RPMI8226 (cell line): Measurements from ENCODE around the gene RND3.

Source experiments
- DNase-seq: peaks from one replicate; pipeline ENCODE4 v3.0.0-alpha.2; 2015

RND3 gene

DNA sequence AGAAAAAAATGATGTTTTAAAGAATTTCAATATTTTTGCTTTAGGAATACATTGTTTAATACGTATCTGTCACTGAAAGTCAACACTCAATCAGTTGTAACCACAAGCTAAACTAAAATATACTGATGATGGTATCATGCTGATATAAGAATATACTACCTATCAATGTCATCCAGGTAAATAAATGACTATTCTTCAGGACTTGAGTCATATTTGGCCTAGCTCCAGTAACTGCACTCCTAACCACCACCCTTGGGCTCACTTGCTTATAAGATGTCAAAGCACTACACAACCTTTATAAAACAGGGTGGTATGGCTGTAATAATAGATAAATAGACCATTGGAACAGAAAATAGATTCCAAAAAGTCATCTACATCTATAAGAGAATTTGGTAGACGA lies 48.8 kb downstream of the RND3 start:
- DNase-seq = no peak

- DNase-seq = no peak
Measured at GRCh38 chr2:150438041-150438440, 49.4 kb downstream of the RND3 start.

DNA sequence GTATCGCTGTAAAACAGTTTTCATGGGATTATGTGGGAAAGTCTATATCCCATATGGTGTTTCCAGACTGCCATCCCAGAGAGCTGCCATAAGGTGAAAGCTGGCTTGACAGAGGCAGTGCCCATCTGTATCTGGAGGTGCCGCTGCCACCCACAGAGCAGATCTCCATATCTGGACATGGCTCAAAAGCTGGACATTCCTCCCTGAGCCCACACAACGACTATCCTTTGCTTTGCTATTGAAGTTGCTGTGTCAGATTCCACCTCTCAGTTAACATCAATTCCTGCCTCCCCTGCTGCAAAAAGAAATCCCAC lies 55.2 kb downstream of the RND3 start:
- no peak for DNase-seq

DNA sequence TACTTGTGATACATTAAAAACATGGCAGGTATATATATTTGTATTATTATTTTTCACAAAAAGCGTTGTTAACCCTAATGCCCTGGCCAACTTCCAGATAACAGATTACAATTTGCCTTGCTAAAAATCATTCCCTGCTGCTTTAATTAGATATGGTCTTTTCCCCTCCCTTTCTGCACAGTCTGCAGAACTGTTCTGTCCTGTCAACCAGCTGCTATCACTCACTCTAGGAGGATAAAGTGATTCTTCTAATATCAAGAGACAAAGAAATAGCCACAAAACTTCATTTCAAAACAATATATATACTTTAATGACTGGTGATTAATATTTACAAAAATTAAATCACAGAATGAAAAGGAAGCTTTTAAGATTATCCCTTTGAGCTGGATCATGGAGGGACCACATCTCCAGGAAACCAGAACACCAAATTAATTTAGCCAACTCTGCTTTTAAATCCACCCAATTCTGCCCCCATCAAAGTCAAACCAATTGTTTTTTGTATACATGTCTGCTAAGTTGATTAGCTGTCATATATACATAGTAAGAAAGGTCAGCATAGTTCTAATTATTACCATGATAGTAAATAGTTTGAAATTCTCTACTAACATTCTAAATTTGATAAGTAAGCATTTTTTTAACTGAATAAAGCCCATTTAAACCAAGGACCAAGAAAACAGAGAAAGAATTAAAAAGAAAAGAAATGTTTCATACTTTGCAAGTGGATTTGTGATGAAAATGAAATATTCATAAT lies 55.7 kb downstream of the RND3 start:
- DNase-seq = no peak

DNA sequence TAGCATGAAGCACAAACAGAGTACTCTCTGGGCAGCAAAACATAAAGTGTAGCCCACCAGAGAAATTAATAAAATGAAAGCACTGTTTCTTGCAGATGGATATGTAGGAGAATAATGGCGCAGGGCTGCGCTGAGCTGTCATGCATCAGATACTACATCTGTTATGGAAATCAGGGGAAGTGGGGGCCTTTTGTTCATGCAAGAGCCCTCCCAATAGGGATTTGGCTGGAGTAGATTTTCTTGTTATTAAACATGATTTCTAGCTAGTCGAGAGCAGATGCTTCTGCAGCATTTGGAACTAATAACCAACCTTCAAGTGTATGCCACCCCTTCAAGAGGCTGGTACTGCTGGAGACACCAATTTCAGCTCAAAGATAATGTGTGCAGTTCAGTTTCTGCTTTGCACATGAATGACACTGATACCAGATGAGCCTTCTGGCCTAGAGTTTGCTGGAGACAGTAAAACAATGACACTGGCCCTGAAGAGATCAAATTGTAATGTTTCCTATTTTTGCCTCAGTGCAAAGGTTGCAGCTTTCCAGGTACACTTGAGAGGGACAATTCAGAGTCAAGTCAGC lies 58.0 kb downstream of the RND3 start:
- DNase-seq = no peak

DNA sequence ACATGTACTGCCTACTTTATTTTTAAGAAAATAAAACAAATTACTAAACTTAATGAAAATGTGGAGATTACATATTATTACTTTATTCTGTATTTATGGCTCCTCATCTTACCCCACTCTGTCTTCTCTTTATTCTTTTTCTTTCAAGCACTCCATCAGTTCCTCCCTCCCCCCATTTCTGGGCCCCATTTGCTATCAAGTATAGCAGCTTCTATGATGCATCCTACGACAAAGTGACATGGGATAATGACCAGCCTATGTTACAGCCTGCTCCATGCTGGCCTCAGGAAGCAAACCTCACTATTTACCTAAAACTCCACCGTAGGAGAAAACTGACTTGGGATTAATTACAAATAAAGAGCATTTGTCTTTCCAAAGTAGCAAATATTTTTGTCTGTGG lies 58.8 kb downstream of the RND3 start:
- DNase-seq = no peak

DNA sequence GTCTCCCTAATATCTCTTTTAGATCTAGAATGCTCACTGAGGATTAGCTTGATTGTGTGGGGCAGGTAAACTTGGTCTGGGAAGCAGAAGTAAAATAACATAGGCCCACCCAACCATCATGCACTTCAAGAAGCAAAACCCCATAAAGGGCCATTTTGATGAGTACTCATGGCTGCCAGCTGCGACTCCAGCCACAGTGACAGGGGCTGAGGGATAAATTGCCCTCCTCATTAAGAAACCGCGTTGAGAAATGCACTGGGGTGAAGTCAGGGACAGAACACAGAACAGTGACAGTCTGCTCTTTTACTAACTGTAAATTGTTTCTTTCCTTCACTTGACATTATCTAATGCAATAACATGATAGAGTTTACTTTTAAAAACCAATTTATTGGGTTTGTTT lies 60.2 kb downstream of the RND3 start:
- no peak for DNase-seq

- no peak for DNase-seq
Measured at GRCh38 chr2:150426724-150427123, 60.7 kb downstream of the RND3 start.

DNA sequence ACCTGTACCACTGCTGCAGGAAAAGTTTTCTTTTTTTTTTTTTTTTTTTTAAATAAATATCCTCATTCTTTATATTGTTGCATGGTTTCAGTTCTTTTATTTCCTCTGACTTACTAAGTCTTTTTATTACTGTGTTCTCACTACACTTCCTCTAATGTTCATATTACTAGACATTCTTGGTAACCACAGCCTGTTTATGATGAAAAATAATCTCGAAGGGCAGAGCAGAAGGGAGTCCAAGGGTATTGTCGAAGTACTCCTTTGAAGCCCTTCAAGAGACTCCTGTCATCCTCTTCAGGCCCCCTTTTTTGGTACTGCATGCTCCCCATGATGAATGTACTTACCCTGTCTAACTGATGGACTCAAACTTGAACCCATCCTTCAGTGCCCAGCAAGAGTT lies 61.2 kb downstream of the RND3 start:
- peak; percentile 67 for DNase-seq

DNA sequence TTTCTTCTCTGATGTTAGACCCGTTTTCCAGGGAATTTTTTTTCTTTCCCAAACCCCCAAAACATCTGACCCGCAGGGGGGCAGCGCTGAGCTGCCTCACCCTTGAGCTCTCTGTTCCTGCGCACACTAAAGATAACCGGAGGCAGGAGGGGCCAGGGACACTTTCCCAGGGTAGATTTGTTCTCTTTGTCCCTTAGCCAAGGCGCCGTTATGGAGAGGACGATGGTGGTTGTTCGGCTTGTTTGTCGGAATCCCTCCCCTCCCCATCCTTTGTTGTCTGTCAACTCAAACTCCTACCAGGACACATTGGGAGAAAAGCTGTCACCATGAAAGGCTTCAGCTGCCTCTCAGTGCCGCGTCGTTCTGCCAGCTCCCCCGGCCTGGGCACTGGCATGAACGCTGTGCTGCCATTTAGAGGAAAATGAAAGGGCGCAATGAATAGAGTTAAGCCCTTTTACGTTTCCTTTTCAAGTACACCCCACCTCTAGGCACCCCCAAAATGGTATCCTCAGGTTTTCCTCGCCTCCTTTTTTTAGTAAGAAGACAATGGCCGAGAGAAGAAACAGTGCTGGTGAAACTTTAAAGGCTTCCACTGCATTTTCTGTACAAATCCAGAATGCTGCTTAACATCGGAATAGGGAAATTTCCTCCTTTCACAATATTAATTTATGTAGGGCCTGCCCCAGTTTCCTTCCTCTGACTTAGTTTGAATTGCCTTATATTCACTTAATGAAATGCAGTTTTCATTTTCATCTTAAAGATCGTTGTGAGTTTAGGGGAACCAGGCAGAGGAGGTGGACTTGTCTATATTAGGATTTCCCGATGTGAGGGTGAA lies 62.1 kb downstream of the RND3 start:
- DNase-seq = no peak

DNA sequence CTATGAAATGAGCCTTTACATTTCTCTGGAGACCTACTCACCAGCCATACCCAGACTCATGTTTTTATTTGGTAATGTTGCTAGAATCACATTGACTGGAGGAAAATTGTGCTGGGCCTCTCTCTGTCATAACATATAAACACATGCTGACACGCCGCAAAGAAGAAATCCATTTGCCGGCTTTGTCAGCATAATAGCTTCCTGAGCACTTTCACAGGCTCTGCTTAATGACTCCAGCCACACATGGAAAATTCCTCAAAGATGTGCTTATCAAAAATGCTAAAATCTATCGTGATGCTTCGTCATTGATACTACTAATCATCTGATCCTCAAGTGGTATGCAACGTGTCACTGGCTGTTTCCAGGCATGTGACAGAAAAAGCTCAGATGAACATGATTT lies 63.1 kb downstream of the RND3 start:
- DNase-seq = no peak

DNA sequence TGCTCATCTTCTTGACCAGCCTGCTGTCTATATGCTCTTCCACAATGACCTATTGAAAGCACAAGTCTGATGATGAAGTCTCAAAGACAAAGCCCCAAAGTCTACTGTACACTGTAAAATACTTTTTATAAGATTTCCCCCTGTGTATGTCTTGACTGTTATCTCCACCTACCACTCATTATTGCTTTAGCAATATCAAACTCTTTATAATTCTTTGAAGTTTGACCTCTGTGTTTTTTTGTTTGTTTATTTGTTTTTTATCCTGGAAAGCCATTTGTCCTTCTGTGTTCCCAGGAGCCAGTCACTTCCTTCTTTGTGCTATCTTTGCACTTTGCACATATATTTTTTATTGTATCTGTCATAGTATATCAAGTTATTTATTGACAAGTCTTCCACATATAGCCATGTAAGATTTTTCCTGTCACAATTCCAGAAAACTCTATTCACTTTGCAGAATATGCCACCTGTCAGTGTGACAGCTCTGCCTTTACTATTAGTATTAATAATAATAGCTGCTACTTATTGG lies 66.3 kb downstream of the RND3 start:
- DNase-seq = no peak

DNA sequence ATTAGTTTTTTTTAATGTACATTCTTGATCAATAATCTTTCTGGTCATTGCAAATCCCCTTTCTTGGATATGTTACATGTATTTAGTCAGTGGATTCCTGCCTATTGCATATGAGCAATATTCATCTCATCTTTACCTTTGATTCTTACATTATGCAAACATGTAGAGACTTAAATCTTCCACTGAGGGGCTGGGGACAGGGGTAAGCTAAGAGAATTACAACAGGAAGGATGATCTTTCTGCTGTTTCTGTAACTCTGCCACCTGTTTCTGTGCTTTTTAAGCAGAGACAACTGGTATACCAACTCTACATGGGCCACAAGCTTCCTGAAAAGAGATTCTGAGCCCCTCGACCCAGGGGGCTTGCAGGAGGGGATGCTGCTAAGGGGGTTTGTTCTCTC lies 68.6 kb downstream of the RND3 start:
- DNase-seq = no peak
